IPS-18c (cell line): ENCODE results near the gene PHEX.
"Not testable (repeated sequence)": the region's sequence is repeated elsewhere in the genome, so short reads cannot be mapped to it uniquely, and the experiment has no call there.

Experiments
- H3K4me3 ChIP-seq: 2 replicates; pipeline ENCODE4 v1.7.0; 2013; ENCODE audit warnings: low read depth, mild to moderate bottlenecking, low read length, moderate library complexity; ENCODE audit not compliant: insufficient read depth
- H3K9me3 ChIP-seq: one replicate; pipeline ENCODE4 v1.6.1; 2013; ENCODE audit warnings: mild to moderate bottlenecking, low read length, moderate library complexity; ENCODE audit not compliant: control insufficient read depth, insufficient read depth

The PHEX gene

DNA sequence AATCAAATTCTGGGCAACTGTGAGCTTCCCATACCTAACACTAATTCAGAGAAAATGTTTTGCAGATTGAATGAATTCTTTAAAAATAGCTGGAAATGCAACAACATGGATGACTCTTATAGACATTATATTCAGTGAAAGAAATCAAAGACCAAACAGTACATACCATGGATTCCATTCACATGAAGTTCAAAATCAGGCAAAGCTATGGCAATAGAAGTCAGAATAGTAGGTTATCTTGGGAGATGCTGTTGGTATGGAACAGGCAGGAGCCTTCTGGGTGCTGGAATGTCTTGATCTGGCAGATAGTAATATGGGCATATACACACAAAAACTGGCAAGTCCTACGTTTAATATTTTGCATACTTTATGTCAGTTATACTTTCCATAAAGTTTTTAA lies 215.0 kb downstream of the PHEX start:
- Histone ChIP-seq H3K9me3 (no peaks in the 10 kb centered on the region), H3K4me3 (no peak overlapping the region)

DNA sequence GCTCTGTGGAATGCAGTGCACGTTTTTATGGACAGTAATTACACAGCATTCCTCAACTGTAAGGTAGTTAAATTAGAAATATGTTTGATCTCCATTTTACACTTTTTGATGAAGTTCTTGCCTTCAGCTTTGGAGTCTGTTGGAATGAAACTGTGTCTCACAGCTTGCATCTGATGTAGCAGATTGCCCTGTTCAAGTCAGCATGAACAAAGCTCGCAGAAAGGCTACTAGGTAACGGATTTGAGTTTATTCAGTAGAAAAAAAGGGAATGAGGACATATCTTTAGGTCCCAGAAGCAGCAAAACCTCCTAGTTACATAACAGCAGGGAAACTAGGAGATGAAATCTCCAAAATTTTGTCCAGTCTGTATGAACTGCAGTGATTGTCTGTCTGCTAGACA lies 216.3 kb downstream of the PHEX start:
- H3K4me3 ChIP-seq: no peak overlapping the region

DNA sequence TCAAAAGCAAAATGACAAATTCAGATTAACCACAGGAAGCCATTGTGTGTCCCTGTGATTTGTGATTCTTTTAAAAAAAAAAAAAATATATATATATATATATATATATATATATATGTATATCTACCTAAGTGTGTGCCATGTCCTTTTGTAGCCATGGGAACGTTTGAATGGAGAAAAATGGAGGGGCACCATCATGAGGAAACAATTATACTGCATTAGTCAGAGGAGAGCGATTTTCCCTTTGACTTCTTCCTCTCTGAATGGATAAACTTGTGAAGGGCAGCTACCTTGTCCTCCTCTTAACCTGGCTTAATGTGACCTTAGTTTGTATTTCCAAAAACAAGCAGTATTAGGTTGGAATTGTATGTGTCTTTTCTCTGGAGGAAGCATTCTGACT lies 217.2 kb downstream of the PHEX start:
- H3K4me3 ChIP-seq: no peak overlapping the region
- no peaks in the 10 kb centered on the region for H3K9me3 ChIP-seq

More for the DNA sequence above, 216.3 kb downstream of the PHEX start:
- no peaks in the 10 kb centered on the region for H3K9me3 ChIP-seq

DNA sequence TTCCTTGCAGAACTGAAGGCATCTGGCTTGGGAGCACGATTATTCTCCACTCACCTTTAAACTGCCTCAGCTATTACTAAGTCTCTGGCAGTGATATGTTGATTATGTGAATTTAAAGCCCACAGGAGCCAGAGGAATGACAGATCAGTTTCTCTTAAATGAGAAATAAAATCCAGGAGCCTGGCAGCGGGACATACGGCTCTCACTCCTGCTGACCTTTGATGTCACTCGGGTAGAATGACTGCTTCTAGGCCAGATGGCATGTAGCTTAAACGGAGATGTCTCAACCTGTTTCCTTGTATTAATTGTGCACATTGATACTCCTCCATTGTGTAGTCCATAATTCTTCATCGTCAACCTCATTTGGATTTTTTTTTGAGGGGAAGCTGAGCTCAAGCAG lies 236.6 kb downstream of the PHEX start:
- H3K4me3 ChIP-seq: no peak overlapping the region
- no peaks in the 10 kb centered on the region for H3K9me3 ChIP-seq

DNA sequence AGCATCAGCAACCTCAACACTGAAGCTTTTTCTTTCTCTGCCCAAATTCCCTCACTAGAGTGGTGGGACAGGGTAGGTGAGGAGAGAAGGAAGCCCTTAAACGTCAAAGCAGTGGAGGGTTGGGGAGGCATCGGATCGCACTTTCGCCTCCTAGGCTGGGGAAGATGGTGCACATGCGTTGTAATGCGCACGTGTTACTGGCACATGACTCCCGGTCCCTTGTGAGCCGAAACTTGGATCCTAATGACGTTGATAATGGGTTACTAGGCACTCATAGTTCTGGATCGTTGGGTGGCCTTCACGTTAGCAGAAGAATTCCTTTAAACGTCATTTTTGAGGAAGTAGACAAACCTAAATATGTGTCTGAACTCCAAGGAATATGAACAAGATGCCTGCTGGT lies 240.5 kb downstream of the PHEX start, which contains the start of gene CBLL2:
TSS of gene CBLL2 (plus strand) at position 301 of the 400 bp plus-strand sequence. CDS start at position 380, 79 bp downstream.
- no peaks in the 10 kb centered on the region for H3K9me3 ChIP-seq
- no peak within 1 kb of the TSS for H3K4me3 ChIP-seq

DNA sequence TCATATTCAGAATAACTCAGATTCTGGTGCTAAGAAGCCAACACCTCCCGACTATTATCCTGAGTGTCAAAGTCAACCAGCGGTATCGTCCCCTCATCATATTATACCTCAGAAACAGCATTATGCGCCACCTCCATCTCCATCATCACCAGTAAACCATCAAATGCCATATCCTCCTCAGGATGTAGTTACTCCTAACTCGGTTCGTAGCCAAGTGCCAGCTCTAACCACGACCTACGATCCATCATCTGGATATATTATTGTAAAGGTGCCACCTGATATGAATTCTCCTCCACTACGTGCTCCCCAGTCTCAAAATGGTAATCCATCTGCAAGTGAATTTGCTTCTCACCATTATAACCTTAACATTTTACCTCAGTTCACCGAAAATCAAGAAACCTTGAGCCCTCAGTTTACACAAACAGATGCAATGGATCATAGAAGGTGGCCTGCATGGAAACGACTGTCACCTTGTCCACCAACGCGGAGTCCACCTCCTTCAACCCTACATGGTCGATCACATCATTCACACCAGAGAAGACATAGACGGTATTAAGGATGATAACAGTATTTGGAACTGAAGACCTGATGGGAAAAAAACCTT lies 241.7 kb downstream of the PHEX start:
- H3K9me3 ChIP-seq: no peaks in the 10 kb centered on the region
- no peak overlapping the region for H3K4me3 ChIP-seq

DNA sequence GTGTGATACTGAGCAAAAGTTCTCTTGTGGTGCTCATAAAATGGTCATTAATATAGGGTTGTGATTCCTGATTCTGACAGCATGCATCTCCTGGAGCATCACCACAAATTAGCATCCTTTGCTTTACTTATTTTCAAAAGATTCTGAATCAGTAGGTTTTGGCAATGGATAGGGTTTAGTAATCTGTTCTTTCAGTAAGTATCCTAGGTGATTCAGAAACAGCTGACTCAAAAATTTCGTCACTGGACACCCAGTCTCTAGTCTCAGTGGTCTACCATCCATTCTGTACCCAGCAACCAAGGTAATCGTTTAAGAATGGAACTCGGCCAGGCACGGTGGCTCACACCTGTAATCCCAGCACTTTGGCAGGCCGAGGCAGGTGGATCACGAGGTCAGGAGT lies 244.7 kb downstream of the PHEX start:
- Histone ChIP-seq H3K4me3 (no peak overlapping the region), H3K9me3 (no peaks in the 10 kb centered on the region)

DNA sequence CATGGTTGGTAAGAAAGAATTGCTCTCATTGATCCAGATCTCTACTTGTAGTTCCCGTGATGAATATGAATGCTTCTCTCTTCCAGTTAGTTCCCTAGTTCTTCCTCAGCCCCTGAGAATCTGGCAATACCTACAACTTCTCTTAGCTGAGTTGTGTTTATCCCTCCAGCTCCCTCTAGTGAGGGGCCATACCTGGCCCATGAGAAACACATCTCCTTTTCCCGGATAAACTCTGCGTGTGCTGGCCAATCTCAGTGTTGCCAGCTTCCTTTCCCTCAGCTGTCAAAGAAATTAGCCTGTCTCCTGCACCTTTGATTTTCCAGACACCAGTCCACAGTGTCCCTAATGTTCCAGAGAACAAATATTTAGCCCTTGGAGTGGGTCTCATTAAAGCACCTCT lies 246.2 kb downstream of the PHEX start:
- Histone ChIP-seq H3K9me3 (no peaks in the 10 kb centered on the region), H3K4me3 (no peak overlapping the region)

DNA sequence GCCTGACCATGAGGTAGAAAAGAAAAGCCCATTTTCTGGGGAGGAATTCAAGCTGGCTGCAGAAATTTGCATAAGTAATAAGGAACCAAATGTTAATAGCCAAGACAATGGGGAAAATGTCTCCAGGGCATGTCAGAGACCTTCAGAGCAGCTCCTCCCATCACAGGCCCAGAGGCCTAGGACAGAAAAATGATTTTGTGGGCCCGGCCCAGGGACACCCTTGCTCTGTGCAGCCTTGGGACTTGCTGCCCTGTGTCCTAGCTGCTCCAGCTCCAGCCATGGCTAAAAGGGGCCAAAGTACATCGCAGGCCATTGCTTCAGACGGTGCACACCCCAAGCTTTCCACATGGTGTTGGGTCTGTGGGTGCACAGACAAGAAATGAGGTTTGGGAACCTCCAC lies 257.1 kb downstream of the PHEX start:
- H3K4me3 ChIP-seq, H3K9me3 ChIP-seq: not testable (repeated sequence)

- Histone ChIP-seq H3K9me3 (no peaks in the 10 kb centered on the region), H3K4me3 (no peak overlapping the region)
Observed at GRCh38 chrX:22296871-22297270, 264.7 kb downstream of the PHEX start.

- H3K4me3 ChIP-seq: no peak overlapping the region
- no peaks in the 10 kb centered on the region for H3K9me3 ChIP-seq
Observed at GRCh38 chrX:22300130-22300529, 268.0 kb downstream of the PHEX start.
